Measurements from ENCODE around the gene BTK.

Gene BTK

GRCh38 chrX:101385795-101386541, at the start of gene BTK:
Gene BTK (minus strand): TSS chrX:101386191. CDS start chrX:101375284, 10,907 bp downstream.
- Histone ChIP-seq H3K27ac (ENCODE audit: low read length) (no peak within 1 kb of the TSS), H3K9me3 (ENCODE audit: insufficient read depth, low read depth, low read length) (no peaks in the 10 kb centered on the region), H3K9ac (ENCODE audit: low read depth, low read length) (no peak within 1 kb of the TSS), H3K27me3 (ENCODE audit: insufficient read depth, low read length) (no peaks in the 10 kb centered on the region), H3K36me3 (ENCODE audit: insufficient read depth, low read depth, low read length) (no peaks in the 10 kb centered on the region), H3K4me3 (ENCODE audit: low read length) (no peak within 1 kb of the TSS), H3K4me1 (ENCODE audit: insufficient read depth, low read length) (no peaks in the 10 kb centered on the region)

GRCh38 chrX:101430457-101431078, 44.6 kb upstream of the BTK start:
- no peaks in the 10 kb centered on the region for H3K4me1 ChIP-seq (ENCODE audit: insufficient read depth, low read length)
- peaks cover 34% of the 10 kb centered on the region for H3K36me3 ChIP-seq (ENCODE audit: insufficient read depth, low read depth, low read length)
- H3K9me3 ChIP-seq (ENCODE audit: insufficient read depth, low read depth, low read length) = no peaks in the 10 kb centered on the region; the same call in 1 of the 2 replicates
- H3K27me3 ChIP-seq (ENCODE audit: insufficient read depth, low read length) = no peaks in the 10 kb centered on the region
- H3K4me3 ChIP-seq (ENCODE audit: low read length) = no peak overlapping the region
- H3K27ac ChIP-seq (ENCODE audit: low read length) = no peak overlapping the region
- no peak overlapping the region for H3K9ac ChIP-seq (ENCODE audit: low read depth, low read length)

- peaks cover 34% of the 10 kb centered on the region for H3K36me3 ChIP-seq (ENCODE audit: insufficient read depth, low read depth, low read length)
- no peak overlapping the region for H3K9ac ChIP-seq (ENCODE audit: low read depth, low read length)
- H3K27ac ChIP-seq (ENCODE audit: low read length) = no peak overlapping the region
- H3K4me3 ChIP-seq (ENCODE audit: low read length) = no peak overlapping the region
- no peaks in the 10 kb centered on the region for H3K27me3 ChIP-seq (ENCODE audit: insufficient read depth, low read length)
- no peaks in the 10 kb centered on the region; the same call in 1 of the 2 replicates for H3K9me3 ChIP-seq (ENCODE audit: insufficient read depth, low read depth, low read length)
- no peaks in the 10 kb centered on the region for H3K4me1 ChIP-seq (ENCODE audit: insufficient read depth, low read length)
Observed at GRCh38 chrX:101429934-101430333, 43.9 kb upstream of the BTK start.

DNA sequence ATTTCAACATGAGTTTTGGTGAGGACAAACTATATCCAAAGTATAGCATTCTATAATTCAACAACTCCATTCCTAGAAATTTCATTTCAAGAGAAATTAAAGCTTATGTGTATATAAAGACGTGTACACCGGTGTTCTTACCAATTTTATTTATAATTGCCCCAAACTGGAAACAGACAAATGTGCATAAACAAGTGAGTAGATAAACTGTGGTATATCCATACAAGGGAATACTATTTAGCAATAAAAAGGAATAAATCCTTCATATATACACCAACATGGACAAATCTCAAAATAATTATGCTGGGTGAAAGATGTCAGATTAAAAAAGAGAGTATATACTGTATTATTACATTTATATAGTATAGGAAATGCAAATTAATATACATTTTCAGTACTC, 42.0 kb upstream of the BTK start:
- Histone ChIP-seq H3K9ac (ENCODE audit: low read depth, low read length) (no peak overlapping the region), H3K4me3 (ENCODE audit: low read length) (no peak overlapping the region), H3K4me1 (ENCODE audit: insufficient read depth, low read length) (no peaks in the 10 kb centered on the region), H3K9me3 (ENCODE audit: insufficient read depth, low read depth, low read length) (no peaks in the 10 kb centered on the region), H3K36me3 (ENCODE audit: insufficient read depth, low read depth, low read length) (peaks cover 43% of the 10 kb centered on the region), H3K27me3 (ENCODE audit: insufficient read depth, low read length) (no peaks in the 10 kb centered on the region), H3K27ac (ENCODE audit: low read length) (no peak overlapping the region)

GRCh38 chrX:101419489-101419888, 33.5 kb upstream of the BTK start:
- no peak overlapping the region for H3K4me3 ChIP-seq (ENCODE audit: low read length)
- no peak overlapping the region for H3K9ac ChIP-seq (ENCODE audit: low read depth, low read length)
- no peaks in the 10 kb centered on the region for H3K27me3 ChIP-seq (ENCODE audit: insufficient read depth, low read length)
- H3K36me3 ChIP-seq (ENCODE audit: insufficient read depth, low read depth, low read length) = peaks cover 8% of the 10 kb centered on the region
- H3K9me3 ChIP-seq (ENCODE audit: insufficient read depth, low read depth, low read length) = no peaks in the 10 kb centered on the region
- no peaks in the 10 kb centered on the region; the same call in 1 of the 2 replicates for H3K4me1 ChIP-seq (ENCODE audit: insufficient read depth, low read length)
- H3K27ac ChIP-seq (ENCODE audit: low read length) = no peak overlapping the region

- Histone ChIP-seq H3K27ac (ENCODE audit: low read length) (peak overlapping the region; percentile 91), H3K36me3 (ENCODE audit: insufficient read depth, low read depth, low read length) (peaks cover 10% of the 10 kb centered on the region), H3K4me1 (ENCODE audit: insufficient read depth, low read length) (no peaks in the 10 kb centered on the region; the same call in 1 of the 2 replicates), H3K4me3 (ENCODE audit: low read length) (peak overlapping the region; percentile 73), H3K9me3 (ENCODE audit: insufficient read depth, low read depth, low read length) (no peaks in the 10 kb centered on the region), H3K9ac (ENCODE audit: low read depth, low read length) (peak overlapping the region; percentile 89), H3K27me3 (ENCODE audit: insufficient read depth, low read length) (no peaks in the 10 kb centered on the region)
Observed at GRCh38 chrX:101417981-101418841, 32.2 kb upstream of the BTK start.

GRCh38 chrX:101417190-101417589, 31.2 kb upstream of the BTK start:
- peaks cover 20% of the 10 kb centered on the region for H3K36me3 ChIP-seq (ENCODE audit: insufficient read depth, low read depth, low read length)
- no peaks in the 10 kb centered on the region for H3K27me3 ChIP-seq (ENCODE audit: insufficient read depth, low read length)
- no peak overlapping the region for H3K27ac ChIP-seq (ENCODE audit: low read length)
- no peak overlapping the region for H3K9ac ChIP-seq (ENCODE audit: low read depth, low read length)
- no peak overlapping the region for H3K4me3 ChIP-seq (ENCODE audit: low read length)
- H3K4me1 ChIP-seq (ENCODE audit: insufficient read depth, low read length) = no peaks in the 10 kb centered on the region; the same call in 1 of the 2 replicates
- H3K9me3 ChIP-seq (ENCODE audit: insufficient read depth, low read depth, low read length) = no peaks in the 10 kb centered on the region

GRCh38 chrX:101416691-101417090, 30.7 kb upstream of the BTK start:
- no peak overlapping the region for H3K9ac ChIP-seq (ENCODE audit: low read depth, low read length)
- H3K9me3 ChIP-seq (ENCODE audit: insufficient read depth, low read depth, low read length) = no peaks in the 10 kb centered on the region
- no peaks in the 10 kb centered on the region for H3K27me3 ChIP-seq (ENCODE audit: insufficient read depth, low read length)
- H3K36me3 ChIP-seq (ENCODE audit: insufficient read depth, low read depth, low read length) = peaks cover 25% of the 10 kb centered on the region
- H3K27ac ChIP-seq (ENCODE audit: low read length) = no peak overlapping the region
- H3K4me3 ChIP-seq (ENCODE audit: low read length) = no peak overlapping the region
- H3K4me1 ChIP-seq (ENCODE audit: insufficient read depth, low read length) = no peaks in the 10 kb centered on the region; the same call in 1 of the 2 replicates

DNA sequence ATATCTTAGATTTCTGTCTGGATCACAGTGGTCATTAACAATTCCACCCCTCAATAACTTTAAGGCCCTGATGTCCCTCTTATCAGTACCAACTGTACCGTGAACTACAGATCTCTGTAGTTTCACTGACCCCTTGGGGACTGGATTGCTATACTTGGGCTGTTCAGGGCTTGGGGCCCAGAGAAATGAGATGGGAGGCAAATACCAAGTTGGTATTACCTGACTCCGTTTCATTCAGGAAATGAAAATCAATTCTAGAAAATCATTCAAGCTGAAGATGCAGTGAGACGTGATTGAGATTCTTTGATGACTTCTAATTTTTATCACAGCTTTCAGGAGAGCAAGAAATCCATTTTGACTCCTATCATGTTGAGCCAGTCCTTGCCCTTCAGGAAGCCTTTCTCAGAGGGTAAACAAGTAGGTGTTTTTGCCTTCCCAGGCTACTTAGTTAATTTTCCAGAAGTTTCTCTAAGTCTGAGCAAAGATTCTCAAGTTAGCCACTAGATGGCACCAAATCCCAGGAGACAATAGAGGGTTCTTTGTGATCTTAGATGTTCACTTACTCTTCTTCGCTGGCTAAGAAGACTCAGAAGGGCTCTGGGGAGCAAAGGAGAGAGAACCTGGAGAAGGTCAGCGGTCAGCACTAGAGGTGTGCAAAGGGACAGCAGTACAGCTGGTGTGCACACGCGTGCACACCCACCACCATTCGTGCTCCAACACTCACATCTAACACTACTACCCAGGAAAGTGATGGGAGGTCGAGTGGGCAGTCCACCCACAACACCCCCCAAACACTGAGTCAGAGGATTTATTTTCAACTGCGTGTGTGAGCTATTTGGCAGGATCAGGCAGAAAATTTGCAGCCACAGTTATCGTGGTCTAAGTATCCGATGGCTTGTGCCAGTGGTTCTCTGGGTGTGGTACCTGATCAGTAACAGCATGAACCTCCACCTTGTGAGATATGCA, 29.5 kb upstream of the BTK start:
- H3K9me3 ChIP-seq (ENCODE audit: insufficient read depth, low read depth, low read length) = no peaks in the 10 kb centered on the region
- peaks cover 24% of the 10 kb centered on the region for H3K36me3 ChIP-seq (ENCODE audit: insufficient read depth, low read depth, low read length)
- H3K4me1 ChIP-seq (ENCODE audit: insufficient read depth, low read length) = no peaks in the 10 kb centered on the region; the same call in 1 of the 2 replicates
- H3K27me3 ChIP-seq (ENCODE audit: insufficient read depth, low read length) = no peaks in the 10 kb centered on the region
- H3K4me3 ChIP-seq (ENCODE audit: low read length) = no peak overlapping the region
- H3K9ac ChIP-seq (ENCODE audit: low read depth, low read length) = peak overlapping the region; percentile 23; the same call in 1 of the 2 replicates
- no peak overlapping the region for H3K27ac ChIP-seq (ENCODE audit: low read length)

DNA sequence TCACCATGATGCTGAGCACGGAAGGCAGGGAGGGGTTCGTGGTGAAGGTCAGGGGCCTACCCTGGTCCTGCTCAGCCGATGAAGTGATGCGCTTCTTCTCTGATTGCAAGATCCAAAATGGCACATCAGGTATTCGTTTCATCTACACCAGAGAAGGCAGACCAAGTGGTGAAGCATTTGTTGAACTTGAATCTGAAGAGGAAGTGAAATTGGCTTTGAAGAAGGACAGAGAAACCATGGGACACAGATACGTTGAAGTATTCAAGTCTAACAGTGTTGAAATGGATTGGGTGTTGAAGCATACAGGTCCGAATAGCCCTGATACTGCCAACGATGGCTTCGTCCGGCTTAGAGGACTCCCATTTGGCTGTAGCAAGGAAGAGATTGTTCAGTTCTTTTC, 26.0 kb upstream of the BTK start:
- H3K4me1 ChIP-seq (ENCODE audit: insufficient read depth, low read length) = no peaks in the 10 kb centered on the region

More for the DNA sequence above, 26.0 kb upstream of the BTK start:
- H3K36me3 ChIP-seq (ENCODE audit: insufficient read depth, low read depth, low read length) = peaks cover 22% of the 10 kb centered on the region
- H3K9ac ChIP-seq (ENCODE audit: low read depth, low read length) = no peak overlapping the region
- H3K27ac ChIP-seq (ENCODE audit: low read length) = no peak overlapping the region
- no peaks in the 10 kb centered on the region for H3K27me3 ChIP-seq (ENCODE audit: insufficient read depth, low read length)
- H3K4me3 ChIP-seq (ENCODE audit: low read length) = no peak overlapping the region
- H3K9me3 ChIP-seq (ENCODE audit: insufficient read depth, low read depth, low read length) = no peaks in the 10 kb centered on the region

All from iPS-20b (cell line).